HG03108 (cell line): Measurements from ENCODE around the gene POLA2.

ENCODE experiments used
- ATAC-seq: cut with Tn5 transposase; IDR thresholded peaks from one replicate; pipeline ENCODE4 v1.9.1; 2021; ENCODE audit warnings: moderate library complexity; ENCODE audit not compliant: unreplicated experiment

Gene POLA2

GRCh38 chr11:65279741-65280440 is 18.1 kb downstream of the POLA2 start:
- ATAC-seq = no peak

GRCh38 chr11:65280646-65281045 is 18.9 kb downstream of the POLA2 start:
- no peak for ATAC-seq

- no peak for ATAC-seq
Observed at GRCh38 chr11:65286686-65287085, 24.9 kb downstream of the POLA2 start.

- no peak for ATAC-seq
Observed at GRCh38 chr11:65287601-65288000, 25.8 kb downstream of the POLA2 start.

GRCh38 chr11:65288706-65289536 is 27.2 kb downstream of the POLA2 start:
- no peak for ATAC-seq

- no peak for ATAC-seq
Observed at GRCh38 chr11:65290448-65291165, 28.8 kb downstream of the POLA2 start.

- no peak for ATAC-seq
Observed at GRCh38 chr11:65291613-65292012, 29.9 kb downstream of the POLA2 start.

- no peak for ATAC-seq
Observed at GRCh38 chr11:65292890-65293289, 31.1 kb downstream of the POLA2 start.

GRCh38 chr11:65293909-65294381 is 32.2 kb downstream of the POLA2 start:
- no peak for ATAC-seq

- no peak for ATAC-seq
Observed at GRCh38 chr11:65295001-65295400, 33.2 kb downstream of the POLA2 start.

- no peak for ATAC-seq
Observed at GRCh38 chr11:65295571-65296341, 34.0 kb downstream of the POLA2 start.

- ATAC-seq = no peak
Observed at GRCh38 chr11:65297026-65297672, 35.4 kb downstream of the POLA2 start.

GRCh38 chr11:65298131-65298535 is 36.4 kb downstream of the POLA2 start:
- ATAC-seq = no peak

- no peak for ATAC-seq
Observed at GRCh38 chr11:65298655-65299179, 37.0 kb downstream of the POLA2 start.

GRCh38 chr11:65300621-65301275 is 39.0 kb downstream of the POLA2 start:
- ATAC-seq = no peak

GRCh38 chr11:65301491-65302329 is 39.9 kb downstream of the POLA2 start:
- ATAC-seq = no peak

GRCh38 chr11:65303555-65303954 is 41.8 kb downstream of the POLA2 start:
- ATAC-seq = no peak

GRCh38 chr11:65304110-65304509 is 42.3 kb downstream of the POLA2 start:
- no peak for ATAC-seq

GRCh38 chr11:65304613-65305012 is 42.9 kb downstream of the POLA2 start:
- ATAC-seq = no peak
